RWPE2 (cell line): ENCODE data around the gene MYOG.

ENCODE experiments used
- ATAC-seq: fragments of 200-7000 bp; cut with Tn5 transposase; 3 replicates; pipeline ENCODE4 v1.9.1; 2021; ENCODE audit warnings: low read depth
- DNase-seq: peaks from one replicate; pipeline ENCODE4 v3.0.0-alpha.2; 2020; ENCODE audit warnings: low spot score
- H3K27ac ChIP-seq: fragments of 450-650 bp; 2 replicates; pipeline ENCODE4 v1.5.1; 2017; ENCODE audit warnings: mild to moderate bottlenecking; ENCODE audit not compliant: poor library complexity, severe bottlenecking
- H3K27me3 ChIP-seq: fragments of 250-450 bp; sonication (Bioruptor Pico); 2 replicates; pipeline ENCODE4 v1.5.1; 2021; ENCODE audit warnings: mild to moderate bottlenecking, moderate library complexity; ENCODE audit not compliant: insufficient read depth, poor library complexity, severe bottlenecking
- H3K36me3 ChIP-seq: fragments of 250-450 bp; sonication (Bioruptor Pico); 2 replicates; pipeline ENCODE4 v1.5.1; 2020; ENCODE audit warnings: low read depth, mild to moderate bottlenecking, moderate library complexity
- H3K4me1 ChIP-seq: fragments of 250-450 bp; sonication (Bioruptor Pico); 2 replicates; pipeline ENCODE4 v1.5.1; 2021; ENCODE audit warnings: mild to moderate bottlenecking, moderate library complexity; ENCODE audit not compliant: insufficient read depth, poor library complexity, severe bottlenecking
- H3K4me3 ChIP-seq: fragments of 250-450 bp; sonication (Bioruptor Pico); 2 replicates; pipeline ENCODE4 v1.5.1; 2021; ENCODE audit warnings: mild to moderate bottlenecking, moderate library complexity; ENCODE audit not compliant: severe bottlenecking
- H3K9me3 ChIP-seq: fragments of 250-450 bp; sonication (Bioruptor Pico); 2 replicates; pipeline ENCODE4 v1.5.1; 2021; ENCODE audit warnings: mild to moderate bottlenecking, moderate library complexity; ENCODE audit not compliant: severe bottlenecking
- CTCF ChIP-seq: fragments of 450-650 bp; IDR thresholded peaks from one replicate; pipeline ENCODE4 v1.5.1; 2017; ENCODE audit warnings: mild to moderate bottlenecking, moderate library complexity; ENCODE audit not compliant: poor library complexity, severe bottlenecking

The MYOG gene

GRCh38 chr1:203045821-203046594 lies 39.8 kb downstream of the MYOG start:
- no peak for ATAC-seq
- DNase-seq: no peak
- 0 out of 2 replicates have a peak, but pooled peaks cover 7% of the 10 kb centered on the region for H3K36me3 ChIP-seq
- H3K4me3 ChIP-seq: no peak overlapping the region
- no peaks in the 10 kb centered on the region for H3K9me3 ChIP-seq
- no peaks in the 10 kb centered on the region for H3K27me3 ChIP-seq
- H3K4me1 ChIP-seq: peaks cover 6% of the 10 kb centered on the region
- TF ChIP-seq CTCF: no peak
- H3K27ac ChIP-seq: no peak overlapping the region

GRCh38 chr1:203045336-203045735 lies 40.5 kb downstream of the MYOG start:
- DNase-seq: no peak
- H3K4me1 ChIP-seq: peaks cover 6% of the 10 kb centered on the region

GRCh38 chr1:203044546-203045250 lies 41.1 kb downstream of the MYOG start:
- no peak overlapping the region for H3K27ac ChIP-seq
- TF ChIP-seq CTCF: no peak
- no peak overlapping the region for H3K4me3 ChIP-seq
- ATAC-seq (no peak), DNase-seq (no peak)
- 0 out of 2 replicates have a peak, but pooled peaks cover 7% of the 10 kb centered on the region for H3K36me3 ChIP-seq
- peaks cover 6% of the 10 kb centered on the region for H3K4me1 ChIP-seq
- no peaks in the 10 kb centered on the region for H3K9me3 ChIP-seq
- no peaks in the 10 kb centered on the region for H3K27me3 ChIP-seq

More at GRCh38 chr1:203045336-203045735, 40.5 kb downstream of the MYOG start:
- TF ChIP-seq CTCF: no peak
- ATAC-seq: no peak
- Histone ChIP-seq H3K27ac (no peak overlapping the region), H3K4me3 (no peak overlapping the region), H3K9me3 (no peaks in the 10 kb centered on the region), H3K36me3 (0 out of 2 replicates have a peak, but pooled peaks cover 7% of the 10 kb centered on the region), H3K27me3 (no peaks in the 10 kb centered on the region)

GRCh38 chr1:203043830-203044545 lies 41.8 kb downstream of the MYOG start:
- Histone ChIP-seq H3K4me3 (no peak overlapping the region), H3K36me3 (0 out of 2 replicates have a peak, but pooled peaks cover 7% of the 10 kb centered on the region), H3K9me3 (no peaks in the 10 kb centered on the region), H3K27ac (no peak overlapping the region), H3K27me3 (no peaks in the 10 kb centered on the region), H3K4me1 (peaks cover 6% of the 10 kb centered on the region)
- no peak for DNase-seq
- no peak for ATAC-seq
- TF ChIP-seq CTCF: no peak
